ENCODE measurements around the gene FAM200C. TPM values are rescaled to one million over a fixed set of nuclear protein-coding genes. Genes with fewer than 3 reads are reported as not detected.

The FAM200C gene
- total and polyA plus RNA-seq, 2 of the 8 experiments (the other 6 are each of a cell fraction or from before 2014, with no cell fraction given), result 2.6 to 7.3 TPM

- TF ChIP-seq CEBPB (IDR thresholded peaks at IDR 0.05; ENCODE audit: low read depth, low read length) (no peak), ZNF274 (IDR thresholded peaks at IDR 0.05; ENCODE audit: borderline replicate concordance, extremely low read depth, low read length) (no peak), SUZ12 (IDR thresholded peaks at IDR 0.05; ENCODE audit: low read length) (no peak), RAD21 (IDR thresholded peaks at IDR 0.05 in 1 of 2, conservative IDR thresholded peaks at IDR 0.05 in 1 of 2; ENCODE audit: low read depth in 2 of 2, low read length in 2 of 2) (no peak), EZH2 (IDR thresholded peaks at IDR 0.05; ENCODE audit: low read depth, low read length, severe bottlenecking) (no peak)
Measured at GRCh38 chr5:160382346-160382745, 17.5 kb downstream of the FAM200C start (continued).

All from H1 (cell line).